ENCODE results near the gene TMEM108.

DNA sequence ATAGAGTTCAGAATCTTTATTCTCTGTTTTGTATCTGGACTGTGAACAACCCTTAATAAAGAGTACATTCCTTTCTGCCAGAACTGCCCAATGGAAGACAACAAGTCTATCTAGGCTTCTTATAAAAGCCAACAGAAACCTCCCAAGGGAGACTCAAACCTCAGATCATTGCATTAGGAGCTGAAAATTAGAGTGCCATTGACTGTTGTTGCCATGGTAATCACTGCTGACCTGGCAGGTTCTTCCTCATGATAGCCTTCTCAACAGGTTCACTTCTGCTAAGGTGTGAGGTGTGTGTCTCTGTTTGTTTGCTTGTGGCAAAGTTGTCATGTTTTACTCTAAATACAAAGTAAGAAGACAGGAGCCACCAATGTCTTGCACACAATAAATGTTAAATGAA, 79.2 kb downstream of the TMEM108 start:
- TF ChIP-seq, protein P1, sequence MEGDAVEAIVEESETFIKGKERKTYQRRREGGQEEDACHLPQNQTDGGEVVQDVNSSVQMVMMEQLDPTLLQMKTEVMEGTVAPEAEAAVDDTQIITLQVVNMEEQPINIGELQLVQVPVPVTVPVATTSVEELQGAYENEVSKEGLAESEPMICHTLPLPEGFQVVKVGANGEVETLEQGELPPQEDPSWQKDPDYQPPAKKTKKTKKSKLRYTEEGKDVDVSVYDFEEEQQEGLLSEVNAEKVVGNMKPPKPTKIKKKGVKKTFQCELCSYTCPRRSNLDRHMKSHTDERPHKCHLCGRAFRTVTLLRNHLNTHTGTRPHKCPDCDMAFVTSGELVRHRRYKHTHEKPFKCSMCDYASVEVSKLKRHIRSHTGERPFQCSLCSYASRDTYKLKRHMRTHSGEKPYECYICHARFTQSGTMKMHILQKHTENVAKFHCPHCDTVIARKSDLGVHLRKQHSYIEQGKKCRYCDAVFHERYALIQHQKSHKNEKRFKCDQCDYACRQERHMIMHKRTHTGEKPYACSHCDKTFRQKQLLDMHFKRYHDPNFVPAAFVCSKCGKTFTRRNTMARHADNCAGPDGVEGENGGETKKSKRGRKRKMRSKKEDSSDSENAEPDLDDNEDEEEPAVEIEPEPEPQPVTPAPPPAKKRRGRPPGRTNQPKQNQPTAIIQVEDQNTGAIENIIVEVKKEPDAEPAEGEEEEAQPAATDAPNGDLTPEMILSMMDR (conservative IDR thresholded peaks at IDR 0.05; ENCODE audit: low read length): no peak
- TF ChIP-seq EZH2phosphoT487 (IDR thresholded peaks at IDR 0.05; ENCODE audit: borderline replicate concordance, low read depth, low read length): no peak
